ENCODE data around the gene HSD17B12. TPM values are rescaled to one million over a fixed set of nuclear protein-coding genes. Genes with fewer than 3 reads are reported as not detected.

The HSD17B12 gene
- polyA plus RNA-seq, 2 of the 4 experiments (the other 2 are of a cell fraction) = 102 to 103 TPM

- TF ChIP-seq MAX (IDR thresholded peaks at IDR 0.05) = no peak
- no peak for TF ChIP-seq FOSB (CRISPR knock-in tag; IDR thresholded peaks at IDR 0.05)
- no peak for TF ChIP-seq ESRRA (IDR thresholded peaks at IDR 0.05; ENCODE audit: borderline replicate concordance, low read length)
- no peak for TF ChIP-seq JUNB (IDR thresholded peaks at IDR 0.05)
Measured at GRCh38 chr11:43894546-43894945, 214.0 kb downstream of the HSD17B12 start (continued).

- POLR2A ChIA-PET = no interaction called here
- Histone ChIP-seq H3K4me1 (no peaks in the 10 kb centered on the region), H3K4me3 (no peak overlapping the region), H3K9me3 (no peaks in the 10 kb centered on the region), H3K4me2 (no peak overlapping the region), H3K27ac (no peak overlapping the region)
- DNase-seq (ENCODE audit: low read depth in 1 of 2, low spot score in 1 of 2) (no peak), ATAC-seq (no peak), FAIRE-seq (no peak)
- WGBS (ENCODE audit: missing lambda C conversion rate) = 98% methylated on average over 2 of the region's 2 CpGs
- no peak for TF ChIP-seq REST (IDR thresholded peaks at IDR 0.05)
- CTCF ChIA-PET = interaction anchor here (0.7 to 1.6 kb wide), 2 partner anchors 50 to 119 kb away, joined by 3 to 6 read pairs; no protein-coding TSS in a partner anchor
Measured at GRCh38 chr11:43895601-43896000, 215.1 kb downstream of the HSD17B12 start.

- ChIA-PET POLR2A (no interaction called here), CTCF (interaction anchor here (1.0 to 1.6 kb wide), 4 partner anchors 9 to 91 kb away, joined by 3 to 11 read pairs (median 4); no protein-coding TSS in a partner anchor)
- Histone ChIP-seq H3K27ac (no peak overlapping the region), H3K4me1 (no peaks in the 10 kb centered on the region), H3K4me3 (no peak overlapping the region), H3K9me3 (no peaks in the 10 kb centered on the region), H3K4me2 (no peak overlapping the region)
- ATAC-seq = no peak
- TF ChIP-seq KDM5A (IDR thresholded peaks at IDR 0.05) = no peak
- no peak for TF ChIP-seq CBX8 (IDR thresholded peaks at IDR 0.05)
- no peak for TF ChIP-seq CEBPB (IDR thresholded peaks at IDR 0.05)
- TF ChIP-seq MYC (IDR thresholded peaks at IDR 0.05; ENCODE audit: borderline replicate concordance, low read length) = no peak
- TF ChIP-seq BHLHE40 (IDR thresholded peaks at IDR 0.05; ENCODE audit: low read depth, low read length) = no peak
- TF ChIP-seq BCL3 (IDR thresholded peaks at IDR 0.05) = no peak
- no peak for TF ChIP-seq NPAS2 (CRISPR knock-in tag; IDR thresholded peaks at IDR 0.05; ENCODE audit: borderline replicate concordance)
- no peak for TF ChIP-seq ATOH8 (CRISPR knock-in tag; IDR thresholded peaks at IDR 0.05; ENCODE audit: low read depth)
- no peak for TF ChIP-seq ZSCAN20 (CRISPR knock-in tag; IDR thresholded peaks at IDR 0.05)
- TF ChIP-seq TP53 (CRISPR knock-in tag; IDR thresholded peaks at IDR 0.05) = no peak
- TF ChIP-seq SMC3 (IDR thresholded peaks at IDR 0.05) = no peak
- no peak for TF ChIP-seq KDM1A (IDR thresholded peaks at IDR 0.05; ENCODE audit: low read depth)
- TF ChIP-seq EHF (CRISPR knock-in tag; IDR thresholded peaks at IDR 0.05) = no peak
- no peak for DNase-seq (ENCODE audit: low read depth in 1 of 2, low spot score in 1 of 2)
- WGBS (ENCODE audit: missing lambda C conversion rate) = 90% methylated on average over 7 of the region's 7 CpGs
- no peak for FAIRE-seq
Measured at GRCh38 chr11:43898574-43898973, 218.0 kb downstream of the HSD17B12 start.

Data from A549 (cell line).